GM21526 (cell line): ENCODE measurements around the gene EMC10.

Experiments
- ATAC-seq: cut with Tn5 transposase; IDR thresholded peaks from one replicate; pipeline ENCODE4 v1.9.1; 2021; ENCODE audit warnings: moderate library complexity; ENCODE audit not compliant: unreplicated experiment, low FRiP score

Gene EMC10

DNA sequence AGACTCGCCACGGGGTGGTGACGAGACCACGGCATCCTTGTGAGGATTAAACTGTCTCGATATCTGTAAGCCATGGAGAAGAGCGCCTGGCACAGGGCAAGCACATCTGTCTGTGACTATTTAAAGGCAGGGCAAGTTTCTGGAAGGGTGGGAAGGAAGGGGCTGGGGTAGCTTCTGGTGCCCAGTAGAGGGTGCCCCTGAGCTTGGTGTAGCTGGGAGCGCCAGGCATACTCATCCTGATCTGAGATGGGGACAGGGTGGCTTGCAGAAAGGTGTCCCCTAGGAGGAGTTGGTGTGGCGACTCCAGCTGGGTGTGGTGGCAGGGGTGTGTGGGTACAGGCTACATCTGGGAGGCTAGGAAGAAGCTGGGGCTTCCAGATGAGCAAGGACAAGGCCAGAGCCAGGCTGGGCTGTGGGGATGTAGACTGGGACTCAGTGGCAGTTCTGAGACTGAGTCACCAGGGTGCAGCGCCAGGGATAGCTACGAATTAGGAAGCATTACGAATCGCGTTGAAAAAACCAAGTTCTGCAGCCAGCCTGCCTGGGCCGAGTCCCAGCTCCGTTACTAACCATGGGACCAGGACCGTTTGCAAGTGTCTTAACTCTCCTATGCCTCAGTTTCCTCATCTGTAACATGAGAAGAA lies 60.5 kb downstream of the EMC10 start:
- ATAC-seq: no peak

DNA sequence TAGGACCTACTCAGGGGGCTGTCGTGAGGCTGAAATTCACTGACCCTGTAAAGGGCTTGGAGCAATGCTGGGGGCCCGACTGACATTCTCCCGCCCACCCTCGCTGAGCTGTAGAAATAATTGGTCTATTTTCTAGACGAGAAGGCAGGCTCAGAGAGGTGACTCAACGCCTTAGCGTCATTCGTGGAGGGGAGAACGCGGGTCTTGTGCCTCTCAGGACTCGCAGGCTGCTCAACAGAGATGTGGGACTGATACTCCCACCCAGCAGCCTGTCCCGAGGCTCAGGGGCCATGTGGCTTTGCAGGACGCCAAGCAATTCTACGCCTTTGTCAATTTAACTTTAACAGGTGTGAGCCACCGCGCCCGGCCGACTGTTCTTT lies 61.0 kb downstream of the EMC10 start:
- ATAC-seq: no peak

DNA sequence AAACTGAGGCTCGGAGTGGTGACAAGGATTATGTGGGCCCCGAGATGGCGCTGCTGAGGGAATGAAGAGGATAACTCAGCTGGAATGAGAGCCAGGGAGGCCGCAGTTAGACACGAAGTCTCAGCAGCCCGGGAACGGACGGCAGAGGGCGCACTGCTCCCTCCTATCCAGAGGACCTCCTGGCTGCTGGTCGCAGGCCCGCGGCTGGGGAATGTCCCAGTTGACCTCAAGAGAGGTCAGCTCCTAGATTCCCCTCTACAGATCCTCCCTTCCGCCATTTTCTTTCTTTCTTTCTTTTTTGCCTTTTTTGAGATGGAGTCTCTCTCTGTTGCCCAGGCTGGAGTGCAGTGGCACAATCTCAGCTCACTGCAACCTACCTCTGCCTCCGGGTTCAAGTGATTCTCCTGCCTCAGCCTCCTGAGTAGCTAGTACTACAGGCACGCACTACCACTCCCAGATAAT lies 61.5 kb downstream of the EMC10 start:
- ATAC-seq: no peak
